Uterus (tissue), 2 donors: ENCODE data around the gene ZCRB1.

ENCODE experiments used
- CTCF ChIP-seq, 4 experiments: fragments of 200-600 bp in 2 of 4; fragments of 450-650 bp in 2 of 4; sonication (generic) in 2 of 4; IDR thresholded peaks; one replicate each; pipeline ENCODE4 v1.5.1; 2016 to 2019; ENCODE audit warnings: antibody characterized with exemption in 4 of 4, mild to moderate bottlenecking in 2 of 4, moderate library complexity in 1 of 4
- POLR2A ChIP-seq, 2 donors: fragments of 450-650 bp; IDR thresholded peaks; one replicate each; pipeline ENCODE4 v1.6.1; 2016; ENCODE audit warnings: antibody characterized with exemption in 2 of 2, mild to moderate bottlenecking in 1 of 2, moderate library complexity in 1 of 2

DNA sequence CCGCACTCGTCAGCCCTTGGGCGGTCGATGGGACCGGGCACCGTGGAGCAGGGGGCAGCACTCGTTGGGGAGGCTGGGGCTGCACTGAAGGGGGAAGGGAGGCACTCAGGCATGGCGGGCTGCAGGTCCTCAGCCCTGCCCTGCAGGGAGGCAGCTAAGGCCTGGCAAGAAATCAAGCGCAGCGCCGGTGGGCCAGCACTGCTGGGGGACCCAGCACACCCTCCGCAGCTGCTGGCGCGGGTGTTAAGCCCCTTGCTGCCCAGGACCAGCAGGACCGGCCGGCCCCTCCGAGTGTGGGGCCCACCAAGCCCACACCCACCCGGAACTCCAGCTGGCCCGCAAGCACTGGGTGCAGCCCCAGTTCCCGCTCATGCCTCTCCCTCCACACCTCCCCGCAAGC, 52.2 kb downstream of the ZCRB1 start:
- no peak for TF ChIP-seq CTCF (IDR thresholded peaks at IDR 0.05)
- no peak for TF ChIP-seq POLR2A (IDR thresholded peaks at IDR 0.05)
